ENCODE measurements around the gene MYH3. TPM values are rescaled to one million over a fixed set of nuclear protein-coding genes. Genes with fewer than 3 reads are reported as not detected.
A peak's percentile ranks its signal among the peaks of the same experiment; 100 is the strongest.

Gene MYH3
- total RNA-seq, 1 experiment from 2014 or later = 4.1 TPM

GRCh38 chr17:10631701-10632100 is 25.4 kb downstream of the MYH3 start:
- H3F3A ChIP-seq (ENCODE audit: low read length, unreplicated experiment) = no peaks in the 10 kb centered on the region
- no peak for ATAC-seq
- intact Hi-C loops (cut with micrococcal nuclease) = no loop called here

DNA sequence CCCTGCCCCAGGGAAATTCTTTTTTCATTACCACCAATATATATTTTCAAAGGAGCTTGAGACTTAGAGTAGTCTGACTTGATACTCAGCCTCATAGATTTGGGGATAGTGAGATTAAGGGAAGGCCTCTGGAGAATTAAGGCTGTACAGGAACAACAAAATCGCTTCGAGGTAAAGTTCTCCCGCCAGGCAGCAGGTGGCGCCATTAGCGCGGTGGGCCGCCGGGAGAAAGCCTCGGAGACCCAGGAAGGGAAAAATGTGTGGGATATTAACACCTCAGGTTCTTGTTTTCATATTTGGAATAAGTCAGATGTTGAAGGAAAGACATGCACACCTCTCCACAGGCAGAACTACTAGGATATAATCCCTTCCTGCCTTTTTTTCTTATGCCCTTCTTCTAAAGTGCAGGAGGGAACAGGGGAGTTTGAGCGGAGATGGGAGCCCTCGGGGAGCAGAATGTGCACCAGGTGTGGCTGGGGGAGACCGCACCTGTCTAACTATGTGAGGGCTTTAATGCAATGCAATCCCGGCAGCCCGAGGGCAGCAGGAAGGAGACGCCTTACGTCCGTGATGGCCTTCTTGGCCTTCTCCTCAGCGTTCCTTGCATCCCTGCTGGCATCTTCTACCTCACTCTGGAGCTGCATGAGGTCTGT is 25.9 kb downstream of the MYH3 start:
- intact Hi-C loops (cut with micrococcal nuclease) = no loop called here
- H4K20me1 ChIP-seq (ENCODE audit: low read length) = no peaks in the 10 kb centered on the region
- H2AFZ ChIP-seq (ENCODE audit: low read length) = no peak overlapping the region
- no peak overlapping the region for H3K4me3 ChIP-seq (ENCODE audit: low read length)
- no peaks in the 10 kb centered on the region for H3K4me1 ChIP-seq (ENCODE audit: insufficient read depth, low read length)
- DNase-seq (peak; percentile 29), ATAC-seq (peak; percentile 29; the same call in 1 of the 2 replicates)
- ChIA-PET POLR2A (ENCODE audit: unreplicated experiment) (interaction anchor here (0.6 kb wide), 1 partner anchor 36 kb away, joined by 3 read pairs; no protein-coding TSS in a partner anchor), CTCF (no interaction called here)
- H3K9me2 ChIP-seq (replicated peaks; ENCODE audit: low read length) = no peaks in the 10 kb centered on the region
- H3K9me3 ChIP-seq (ENCODE audit: low read length) = no peaks in the 10 kb centered on the region
- peak; percentile 79 for TF ChIP-seq CTCF (conservative IDR thresholded peaks at IDR 0.05; ENCODE audit: low read depth, low read length)
- no peak for TF ChIP-seq EZH2 (IDR thresholded peaks at IDR 0.05; ENCODE audit: low read length, unreplicated experiment)
- H3K4me2 ChIP-seq (ENCODE audit: low read length) = no peak overlapping the region
- BruUV-seq (replicated peaks) = no TSS peak
- no peaks in the 10 kb centered on the region for H3F3A ChIP-seq (ENCODE audit: low read length, unreplicated experiment)
- no peak overlapping the region for H3K9ac ChIP-seq (ENCODE audit: low read length)
- H3K79me2 ChIP-seq (ENCODE audit: low read length) = no peaks in the 10 kb centered on the region
- no peaks in the 10 kb centered on the region for H3K36me3 ChIP-seq (ENCODE audit: low read depth, low read length)
- H3K27me3 ChIP-seq (ENCODE audit: low read length) = no peaks in the 10 kb centered on the region
- H3K27ac ChIP-seq (ENCODE audit: low read length) = no peak overlapping the region

More at GRCh38 chr17:10631701-10632100, 25.4 kb downstream of the MYH3 start:
- no TSS peak for BruUV-seq (replicated peaks)
- Histone ChIP-seq H3K79me2 (ENCODE audit: low read length) (no peaks in the 10 kb centered on the region), H2AFZ (ENCODE audit: low read length) (no peak overlapping the region), H3K9me3 (ENCODE audit: low read length) (no peaks in the 10 kb centered on the region), H3K9me2 (replicated peaks; ENCODE audit: low read length) (no peaks in the 10 kb centered on the region), H3K4me2 (ENCODE audit: low read length) (no peak overlapping the region), H4K20me1 (ENCODE audit: low read length) (no peaks in the 10 kb centered on the region), H3K36me3 (ENCODE audit: low read depth, low read length) (no peaks in the 10 kb centered on the region), H3K27ac (ENCODE audit: low read length) (no peak overlapping the region), H3K4me1 (ENCODE audit: insufficient read depth, low read length) (no peaks in the 10 kb centered on the region), H3K4me3 (ENCODE audit: low read length) (no peak overlapping the region), H3K27me3 (ENCODE audit: low read length) (no peaks in the 10 kb centered on the region), H3K9ac (ENCODE audit: low read length) (no peak overlapping the region)
- CTCF ChIA-PET = no interaction called here
- POLR2A ChIA-PET (ENCODE audit: unreplicated experiment) = no interaction called here
- TF ChIP-seq EZH2phosphoT487 (IDR thresholded peaks at IDR 0.05; ENCODE audit: borderline replicate concordance, low read length) (no peak), EZH2 (IDR thresholded peaks at IDR 0.05; ENCODE audit: low read length, unreplicated experiment) (no peak)
- DNase-seq = no peak

GRCh38 chr17:10629706-10630105 is 27.4 kb downstream of the MYH3 start:
- DNase-seq = no peak
- Histone ChIP-seq H3K4me3 (ENCODE audit: low read length) (no peak overlapping the region), H3K9me2 (replicated peaks; ENCODE audit: low read length) (no peaks in the 10 kb centered on the region), H3K9me3 (ENCODE audit: low read length) (no peaks in the 10 kb centered on the region), H2AFZ (ENCODE audit: low read length) (no peak overlapping the region), H3K4me2 (ENCODE audit: low read length) (no peak overlapping the region), H3K36me3 (ENCODE audit: low read depth, low read length) (no peaks in the 10 kb centered on the region), H3K27ac (ENCODE audit: low read length) (no peak overlapping the region), H3K4me1 (ENCODE audit: insufficient read depth, low read length) (no peaks in the 10 kb centered on the region), H3K79me2 (ENCODE audit: low read length) (no peaks in the 10 kb centered on the region), H3K9ac (ENCODE audit: low read length) (no peak overlapping the region), H3K27me3 (ENCODE audit: low read length) (no peaks in the 10 kb centered on the region), H4K20me1 (ENCODE audit: low read length) (no peaks in the 10 kb centered on the region), H3F3A (ENCODE audit: low read length, unreplicated experiment) (no peaks in the 10 kb centered on the region)
- ChIA-PET CTCF (no interaction called here), POLR2A (ENCODE audit: unreplicated experiment) (no interaction called here)
- BruUV-seq (replicated peaks) = no TSS peak
- TF ChIP-seq CTCF (conservative IDR thresholded peaks at IDR 0.05; ENCODE audit: low read depth, low read length) (no peak), EZH2phosphoT487 (IDR thresholded peaks at IDR 0.05; ENCODE audit: borderline replicate concordance, low read length) (no peak), EZH2 (IDR thresholded peaks at IDR 0.05; ENCODE audit: low read length, unreplicated experiment) (no peak)
- intact Hi-C loops (cut with micrococcal nuclease) = no loop called here
- ATAC-seq = no peak
